HG03442 (cell line): ENCODE measurements around the gene TNP2.
"Not testable (repeated sequence)": the region's sequence is repeated elsewhere in the genome, so short reads cannot be mapped to it uniquely, and the experiment has no call there.

ENCODE experiments used
- ATAC-seq: cut with Tn5 transposase; IDR thresholded peaks from one replicate; pipeline ENCODE4 v1.9.1; 2021; ENCODE audit warnings: mild to moderate bottlenecking, moderate library complexity; ENCODE audit not compliant: unreplicated experiment

The TNP2 gene

GRCh38 chr16:11225677-11226549 lies 43.2 kb downstream of the TNP2 start:
- ATAC-seq: no peak

DNA sequence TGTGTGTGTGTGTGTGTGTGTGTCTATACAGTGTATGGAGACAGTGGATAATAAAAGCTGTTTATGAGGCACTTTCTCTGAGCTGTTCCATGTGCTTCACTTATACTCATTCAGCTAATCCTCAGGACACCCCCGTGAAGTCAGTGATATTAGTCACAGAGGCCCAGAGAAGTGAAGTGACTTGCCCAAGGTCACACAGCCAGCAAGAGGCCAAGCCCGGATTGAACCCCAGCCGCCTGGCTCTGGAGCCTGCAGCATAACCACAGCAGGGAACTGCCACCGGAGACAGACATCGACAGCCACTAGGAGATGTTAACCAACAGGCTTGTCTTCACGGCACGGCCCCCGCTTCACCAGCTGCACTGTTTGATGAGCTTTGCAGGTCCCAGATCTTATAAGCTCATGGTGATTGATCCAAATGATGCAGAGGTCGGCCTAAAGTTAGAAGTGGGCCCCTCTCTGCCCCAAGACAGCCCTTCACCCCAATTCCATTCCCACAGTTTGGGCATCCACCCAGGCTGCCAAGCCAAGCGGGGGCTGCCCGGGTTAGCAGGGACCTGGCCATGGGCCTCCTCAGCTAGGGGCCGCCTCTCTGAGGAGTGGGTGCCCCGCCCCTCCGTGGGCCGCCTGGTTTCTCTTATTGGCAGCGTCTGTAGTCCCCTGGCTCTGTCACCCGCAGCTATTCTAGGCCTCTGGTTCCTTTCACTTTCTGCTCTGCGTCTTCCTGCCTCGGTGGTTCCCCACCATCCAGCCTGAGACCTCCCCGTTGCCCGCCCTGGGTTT lies 44.0 kb downstream of the TNP2 start:
- ATAC-seq: peak; percentile 86

DNA sequence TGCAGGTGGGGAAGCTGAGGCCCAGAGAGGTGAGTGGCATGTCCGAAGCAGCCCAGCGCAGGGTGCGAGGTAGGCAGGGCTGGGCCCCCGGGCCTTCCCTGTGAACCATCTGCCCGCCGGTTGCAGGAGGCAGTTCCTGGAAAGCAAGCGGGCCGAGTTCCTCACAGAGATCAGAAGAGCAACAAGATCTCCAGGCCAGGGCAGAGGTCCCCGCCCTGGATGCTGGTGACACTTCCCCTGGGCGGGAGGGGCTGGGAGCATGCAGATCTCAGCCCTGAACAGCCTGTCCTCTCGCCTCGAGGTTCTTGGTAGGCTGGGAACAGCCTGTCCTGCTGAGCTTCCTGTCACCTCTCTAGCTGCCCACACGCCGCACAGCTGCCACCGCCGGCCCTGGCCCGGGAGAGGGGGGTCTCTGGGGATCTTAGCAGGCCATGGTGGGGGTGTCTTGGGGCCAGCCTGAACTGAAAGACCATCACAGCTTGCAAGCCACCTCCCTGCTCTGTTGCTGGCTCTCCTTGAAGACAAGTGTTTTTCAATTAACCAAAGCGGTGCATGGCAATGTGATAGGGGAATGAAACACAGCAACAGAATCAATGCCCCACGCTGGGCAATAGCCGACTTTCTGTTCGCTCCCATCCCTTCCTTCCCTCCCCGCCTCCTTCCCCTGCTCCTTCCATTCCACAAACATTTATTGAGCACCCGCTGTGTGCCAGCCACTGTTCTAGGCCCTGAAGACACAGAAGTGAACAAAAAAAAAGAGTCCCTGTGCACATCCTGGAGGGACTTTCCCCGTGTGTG lies 44.8 kb downstream of the TNP2 start:
- ATAC-seq: peak; percentile 41

GRCh38 chr16:11220507-11220906 lies 48.6 kb downstream of the TNP2 start:
- not testable (repeated sequence) for ATAC-seq

DNA sequence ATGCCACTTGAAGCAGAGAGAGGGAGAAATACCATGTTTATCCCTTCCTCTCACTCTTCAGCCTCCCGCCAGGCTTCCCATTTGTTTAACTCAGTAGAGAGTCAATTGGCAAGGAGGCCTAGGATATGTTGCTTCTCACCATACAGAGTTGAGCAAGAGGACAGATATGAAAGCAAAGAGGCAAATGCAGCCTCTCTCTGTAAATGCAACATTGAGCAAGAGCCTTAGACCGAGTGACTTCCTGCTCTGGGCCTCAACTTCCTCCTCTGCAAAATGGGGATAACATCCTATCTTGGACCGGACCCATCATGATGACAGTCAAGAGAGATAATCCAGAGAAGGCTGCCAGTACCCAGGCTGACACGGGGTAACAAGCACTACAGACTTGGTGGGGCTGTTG lies 49.9 kb downstream of the TNP2 start:
- ATAC-seq: no peak

DNA sequence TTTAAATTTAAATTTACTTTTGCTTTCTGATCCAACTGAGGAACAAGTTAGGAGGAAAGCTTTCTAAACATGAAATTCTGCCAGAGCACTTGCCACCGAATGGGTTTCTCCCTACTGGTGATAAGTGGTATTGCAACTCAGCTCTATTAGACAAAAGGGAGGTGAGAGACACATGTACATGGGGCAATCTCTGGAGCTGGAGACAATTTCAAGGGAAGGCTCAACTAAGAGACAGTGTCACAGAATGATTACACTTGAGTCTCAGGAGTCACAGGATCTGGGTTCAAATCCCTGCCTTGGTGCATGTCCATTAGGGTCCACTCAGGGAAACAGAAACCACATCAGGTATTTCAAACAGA lies 50.5 kb downstream of the TNP2 start:
- ATAC-seq: no peak
